T-helper 1 cell treated with Interleukin-12 subunit alpha and Interleukin-12 subunit beta and Interleukin-4 antibody, amounts not matched to agents 30 ng/mL and 1 ng/mL, for 36 hours (primary cell): Measurements from ENCODE around the gene MCF2L2. TPM values are rescaled to one million over a fixed set of nuclear protein-coding genes. Genes with fewer than 3 reads are reported as not detected.
"Not testable (repeated sequence)": the region's sequence is repeated elsewhere in the genome, so short reads cannot be mapped to it uniquely, and the experiment has no call there.

Experiments
- intact Hi-C: fragments of 100-400 bp; cut with micrococcal nuclease; formaldehyde crosslinking; loops from one replicate; pipeline ENCODE4 v1.15.1; 2024
- total RNA-seq: library from RNA; stranded (reverse); gene quantifications from 2 replicates; pipeline ENCODE4 v1.2.3, GENCODE V29; 2022

The MCF2L2 gene
- total RNA-seq, 1 donor from 2014 or later, result 3.8 TPM

DNA sequence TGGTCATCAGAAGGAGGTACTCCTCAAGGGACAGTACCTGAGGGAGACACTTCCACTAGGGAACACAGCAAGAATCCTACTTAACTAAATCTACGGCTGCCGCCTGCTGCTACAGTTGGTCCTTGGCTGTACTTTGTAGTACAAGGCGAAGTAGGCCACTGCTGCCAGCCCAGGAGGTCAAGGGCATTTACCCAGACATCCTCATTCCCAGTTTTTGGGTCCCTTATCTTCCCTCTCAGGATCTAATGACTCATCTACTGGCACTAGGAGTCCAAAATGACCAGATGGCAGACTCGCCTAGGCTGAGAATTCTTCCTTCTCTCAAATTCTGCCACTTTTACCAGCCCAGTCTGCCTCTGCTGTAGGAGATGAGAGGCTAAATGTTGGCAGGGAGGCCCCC is 238.8 kb downstream of the MCF2L2 start:
- intact Hi-C loops, result loop anchor here (1.0 to 10.0 kb wide), 3 partner anchors 67 to 695 kb away; partner anchors contain the start of gene PARL

DNA sequence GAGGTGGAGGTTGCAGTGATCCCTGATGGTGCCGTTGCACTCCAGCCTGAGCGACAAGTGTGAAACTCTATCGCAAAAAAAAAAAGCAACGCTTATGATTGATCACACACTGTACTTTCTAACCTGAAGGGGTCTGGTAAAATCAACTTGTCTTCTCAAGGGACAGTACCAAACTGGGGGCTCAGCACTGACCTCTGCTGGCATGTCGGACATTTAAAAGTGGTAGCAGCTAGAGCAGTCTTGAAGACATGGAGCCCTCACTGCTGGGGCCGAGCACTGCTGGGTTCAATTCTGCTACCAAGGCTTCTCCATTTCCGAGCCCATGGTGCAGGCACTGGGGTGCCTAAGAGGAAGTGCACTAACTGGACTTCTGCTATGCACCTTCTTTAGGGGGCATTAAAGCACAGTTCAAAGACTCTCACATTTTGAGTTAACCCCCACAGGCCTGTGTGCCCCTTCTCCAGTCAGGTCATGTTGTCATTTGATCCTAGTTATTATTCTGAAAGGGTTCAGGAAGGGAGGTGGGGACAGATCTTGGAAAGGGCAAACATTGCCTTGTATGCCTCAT is 239.4 kb downstream of the MCF2L2 start:
- intact Hi-C loops, result loop anchor here (1.0 to 10.0 kb wide), 3 partner anchors 67 to 696 kb away; partner anchors contain the start of gene PARL

DNA sequence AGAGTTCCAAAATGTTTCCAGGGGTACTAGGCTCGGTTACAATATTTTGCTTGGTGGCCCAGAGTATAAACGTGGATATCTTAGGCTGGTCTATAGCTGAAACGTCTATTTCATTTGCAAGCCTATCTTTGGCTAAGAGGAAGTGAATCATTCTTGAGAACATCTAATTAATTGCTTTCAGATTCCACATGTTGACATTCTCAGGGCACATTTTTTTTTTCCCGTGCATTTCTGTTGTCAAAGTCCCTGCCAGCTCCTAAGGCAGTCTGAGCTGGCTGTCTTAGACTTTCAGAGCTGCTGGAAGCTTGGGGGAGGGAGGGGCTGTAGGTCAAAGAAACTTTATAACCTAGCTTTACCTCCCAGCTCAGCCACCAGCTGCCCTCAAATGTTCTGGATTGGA is 242.7 kb downstream of the MCF2L2 start:
- intact Hi-C loops, result loop anchor here (10.0 kb wide), 2 partner anchors 471 to 699 kb away; partner anchors contain the start of gene PARL

DNA sequence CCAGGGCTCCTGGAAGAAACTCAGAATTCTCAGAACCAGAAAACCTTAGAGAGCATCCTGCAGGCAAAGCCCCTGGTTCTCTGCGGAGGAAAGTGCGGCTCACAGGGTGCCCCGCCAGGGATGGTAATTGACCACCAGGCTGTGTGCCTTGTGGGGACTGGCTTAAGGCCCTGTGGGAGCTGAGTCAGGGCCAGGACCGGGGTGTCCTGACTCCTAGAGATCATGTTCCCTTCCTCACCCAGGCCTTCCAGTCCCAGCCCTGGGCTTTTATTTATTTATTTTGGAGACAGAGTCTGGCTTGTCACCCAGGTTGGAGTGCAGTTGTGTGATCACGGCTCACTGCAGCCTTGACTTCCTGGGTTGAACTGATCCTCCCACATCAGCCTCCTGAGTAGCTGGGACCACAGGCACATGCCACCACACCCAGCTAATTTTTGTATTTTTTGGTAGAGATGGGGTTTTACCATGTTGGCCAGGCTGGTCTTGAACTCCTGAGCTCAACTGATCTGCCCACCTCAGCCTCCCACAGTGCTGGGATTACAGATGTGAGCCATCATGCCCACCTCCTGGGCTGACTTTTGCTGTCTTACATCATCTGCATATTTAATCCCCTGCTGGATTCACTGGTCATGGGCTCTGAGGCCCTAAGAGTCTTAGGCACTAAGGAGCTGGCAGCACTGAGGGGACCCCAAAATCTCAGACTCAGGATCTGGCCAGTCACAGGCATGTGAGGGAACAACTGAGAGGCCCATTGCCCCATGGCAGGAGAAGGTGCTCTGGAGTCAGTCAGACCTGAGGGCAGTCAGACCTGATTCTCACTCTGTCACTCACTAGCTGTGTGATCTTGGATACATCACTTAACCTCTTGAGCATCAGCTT is 245.4 kb downstream of the MCF2L2 start:
- intact Hi-C loops, result loop anchor here (5.0 to 10.0 kb wide), 3 partner anchors 69 to 702 kb away; partner anchors contain the start of genes B3GNT5 and PARL

DNA sequence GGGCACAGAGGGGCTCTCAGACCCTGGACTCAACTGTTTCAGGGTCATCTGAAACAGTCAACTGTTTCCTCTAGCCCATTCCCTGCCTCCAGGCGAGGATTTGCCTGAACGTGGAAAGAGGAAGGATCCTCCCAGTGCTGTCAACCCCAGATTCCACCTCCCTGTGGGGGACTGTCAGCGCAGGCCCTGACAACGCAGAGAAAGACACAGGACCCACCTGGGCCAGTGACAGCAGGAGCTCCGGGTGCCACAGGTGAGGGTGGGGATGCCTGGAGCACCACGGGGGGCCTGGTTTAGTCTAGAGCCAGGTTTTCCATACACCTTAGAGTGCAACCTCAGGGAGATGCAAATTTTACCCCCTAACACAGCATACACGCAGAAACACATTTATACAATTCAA is 246.3 kb downstream of the MCF2L2 start:
- intact Hi-C loops, result loop anchor here (5.0 to 10.0 kb wide), 3 partner anchors 70 to 703 kb away; partner anchors contain the start of genes B3GNT5 and PARL

DNA sequence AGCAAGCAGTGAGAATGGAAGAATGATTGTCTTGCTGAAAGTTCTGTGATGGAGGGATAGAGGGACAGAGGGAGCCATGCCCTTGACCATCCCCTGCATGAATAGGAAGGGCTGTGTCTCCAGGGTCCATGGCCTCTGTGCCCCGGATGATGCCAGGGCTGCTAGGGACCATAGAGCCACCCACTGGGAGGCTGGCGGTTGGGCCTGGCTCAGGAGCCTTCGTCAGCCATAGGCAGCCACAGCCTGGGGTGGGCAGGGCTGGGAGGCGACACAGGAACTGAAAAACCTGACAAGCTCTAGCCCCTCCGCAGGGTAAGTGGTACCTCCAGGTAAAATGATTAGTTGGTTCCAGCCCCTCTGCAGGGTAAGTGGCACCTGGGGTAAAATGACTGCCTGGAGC is 246.8 kb downstream of the MCF2L2 start:
- intact Hi-C loops, result loop anchor here (5.0 to 10.0 kb wide), 3 partner anchors 71 to 703 kb away; partner anchors contain the start of genes B3GNT5 and PARL

DNA sequence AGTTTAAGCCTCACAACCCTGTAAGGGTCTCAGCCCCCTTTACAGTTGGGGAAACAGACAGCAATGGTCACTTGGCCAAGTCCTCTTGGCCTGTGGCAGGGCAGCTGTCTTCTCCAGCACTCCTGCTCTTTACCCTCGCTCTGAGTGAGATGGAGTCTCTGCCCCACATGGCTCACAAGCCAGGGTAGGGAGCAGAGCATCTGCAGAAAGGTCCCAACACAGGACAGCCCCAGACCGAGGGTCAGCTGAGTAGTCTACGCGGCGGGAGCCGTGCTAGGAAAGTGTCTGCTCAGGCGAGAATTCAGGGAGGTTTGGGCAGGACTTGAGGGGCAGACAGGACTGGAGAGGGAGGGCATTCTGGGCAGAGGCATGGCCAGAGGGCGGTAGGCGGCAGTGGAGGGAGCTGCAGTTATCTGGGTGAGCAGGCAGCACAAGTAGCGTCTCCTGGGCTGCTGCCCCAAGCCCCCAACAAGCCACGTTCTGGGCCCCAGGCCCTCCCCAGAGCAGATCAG is 247.6 kb downstream of the MCF2L2 start:
- intact Hi-C loops, result loop anchor here (5.0 to 10.0 kb wide), 3 partner anchors 71 to 704 kb away; partner anchors contain the start of genes B3GNT5 and PARL

DNA sequence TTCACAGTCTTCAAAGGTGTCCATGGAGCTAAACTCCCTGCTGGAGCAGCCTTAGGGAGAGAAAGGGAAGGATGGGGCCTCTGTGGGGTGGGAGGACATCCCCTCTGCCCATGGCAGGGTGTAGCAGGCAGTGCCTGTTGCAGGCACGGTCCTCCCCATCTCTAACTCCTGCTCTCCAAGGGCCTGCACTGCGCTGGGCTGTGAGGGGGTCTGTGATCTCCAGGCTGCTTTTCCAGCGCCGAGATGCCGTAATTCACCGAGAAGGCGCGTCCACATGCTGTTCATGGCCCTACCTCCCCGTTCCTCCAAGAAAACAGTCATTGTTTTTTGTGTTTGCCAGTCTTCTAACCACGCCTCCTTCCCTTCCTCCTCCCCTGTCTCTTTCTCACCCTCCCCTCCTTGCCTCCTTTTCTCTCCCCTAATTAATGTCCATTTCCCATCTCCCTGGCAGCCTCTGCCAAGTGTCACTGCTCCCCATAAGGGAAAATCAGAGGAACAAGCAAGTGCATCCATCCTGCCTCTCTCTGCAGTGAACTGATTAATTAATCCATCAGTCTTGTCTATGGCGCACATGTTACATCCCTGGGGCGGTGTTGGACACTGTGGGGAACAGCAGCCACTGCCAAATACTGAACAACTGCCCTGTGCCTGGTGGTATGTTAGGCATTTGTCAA is 248.2 kb downstream of the MCF2L2 start:
- intact Hi-C loops, result loop anchor here (5.0 to 10.0 kb wide), 3 partner anchors 72 to 705 kb away; partner anchors contain the start of genes B3GNT5 and PARL

DNA sequence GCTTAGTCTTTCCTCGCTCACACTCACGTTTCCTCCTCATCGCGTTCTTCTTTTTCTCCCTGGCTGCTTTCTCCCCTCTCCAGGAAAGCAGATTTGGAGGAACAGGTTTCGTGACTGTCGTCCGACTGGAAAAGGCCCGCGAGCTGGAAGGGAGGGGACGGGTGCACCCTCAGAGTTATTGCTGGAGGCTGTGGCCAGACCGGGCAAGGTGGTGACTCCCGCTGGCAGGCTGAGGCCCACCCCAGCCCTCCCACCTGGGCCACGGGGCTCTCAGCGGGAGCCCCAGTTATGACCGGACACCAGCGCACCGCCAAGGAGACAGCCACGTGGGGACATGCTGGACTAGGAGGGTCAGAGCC is 248.9 kb downstream of the MCF2L2 start:
- intact Hi-C loops, result loop anchor here (1.0 kb wide), 2 partner anchors 17 to 57 kb away; partner anchors contain the start of gene LAMP3

DNA sequence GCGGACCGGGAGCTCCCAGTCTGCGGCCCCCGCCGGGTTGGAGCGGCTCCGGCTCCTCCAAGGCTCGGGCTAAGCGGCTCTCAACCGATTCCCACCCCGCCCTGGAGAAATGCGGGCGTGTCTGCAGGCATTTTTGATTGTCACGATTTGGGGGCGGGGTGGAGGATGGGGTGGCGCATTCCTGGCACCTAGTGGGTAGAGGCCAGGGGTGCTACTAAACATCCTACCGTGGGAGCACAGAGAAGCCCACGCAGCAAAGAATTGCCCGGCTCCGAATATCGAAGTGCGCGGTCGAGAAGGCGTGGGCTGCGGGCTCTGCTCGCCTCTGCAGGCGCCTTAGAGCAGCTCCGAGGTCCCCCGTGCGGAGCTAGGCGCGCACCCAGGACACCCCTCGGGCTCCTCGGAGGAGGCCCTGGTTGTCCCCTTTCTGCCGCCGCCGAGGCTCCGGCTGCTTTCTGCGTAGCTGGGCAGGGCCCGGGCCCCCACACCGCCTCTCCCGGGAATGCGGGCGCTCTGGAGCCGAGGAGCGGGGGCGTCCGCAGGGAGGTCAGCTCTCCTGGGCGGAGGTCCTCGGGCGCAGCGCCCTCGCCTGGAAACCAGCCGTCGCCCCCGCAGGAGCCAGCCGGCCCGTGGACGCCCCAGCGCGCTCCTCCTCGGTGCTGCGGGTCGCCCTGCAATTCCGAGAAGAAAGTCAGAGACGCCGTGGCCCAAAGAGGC is 249.4 kb downstream of the MCF2L2 start:
- intact Hi-C loops, result loop anchor here (1.0 kb wide), 2 partner anchors 17 to 57 kb away; partner anchors contain the start of gene LAMP3

DNA sequence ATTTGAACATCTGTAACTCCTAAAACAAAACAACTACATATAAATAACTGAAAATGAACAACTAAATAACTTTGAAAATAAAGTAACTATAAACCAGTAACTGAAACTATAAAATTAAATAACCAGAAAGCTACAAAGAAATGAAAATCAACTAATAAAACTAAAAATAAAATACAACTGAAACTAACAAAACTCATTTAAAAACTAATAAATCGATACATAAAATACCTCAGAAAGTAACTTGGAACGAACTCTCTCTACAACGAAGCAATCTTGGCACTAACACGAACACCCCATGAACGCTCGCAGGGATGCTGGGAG is 249.9 kb downstream of the MCF2L2 start:
- intact Hi-C loops, result no loop called here

DNA sequence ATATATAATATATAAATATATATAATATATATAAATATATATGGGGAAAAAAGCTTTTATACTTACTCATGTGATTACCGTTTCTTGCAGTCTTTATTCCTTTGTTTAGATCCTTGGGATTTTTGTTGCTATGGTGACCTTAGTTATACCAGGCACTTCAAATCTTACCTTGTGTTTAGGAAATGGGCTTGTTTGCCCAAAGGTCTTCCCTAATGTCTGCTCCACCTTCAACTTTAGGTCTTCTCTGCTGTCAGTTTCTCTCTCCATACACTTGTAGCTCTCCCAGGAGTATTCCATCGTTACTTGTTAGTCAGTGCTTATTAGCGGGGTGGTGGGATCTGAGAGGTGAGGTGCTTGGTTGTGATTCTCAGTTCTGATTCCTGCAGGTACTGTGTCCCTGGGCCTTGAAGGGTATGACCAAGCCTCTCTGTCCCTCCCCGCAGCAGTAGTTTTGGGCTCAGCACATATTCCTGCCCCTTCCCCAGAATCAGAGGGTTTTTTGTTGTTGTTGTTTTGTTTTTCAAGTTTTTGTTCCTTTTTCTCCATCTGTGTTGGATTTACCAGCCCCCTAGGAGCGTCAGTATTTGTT is 256.3 kb downstream of the MCF2L2 start:
- intact Hi-C loops, result loop anchor here (1.0 kb wide), 1 partner anchor 10 kb away; the partner anchor contains the start of gene LAMP3

DNA sequence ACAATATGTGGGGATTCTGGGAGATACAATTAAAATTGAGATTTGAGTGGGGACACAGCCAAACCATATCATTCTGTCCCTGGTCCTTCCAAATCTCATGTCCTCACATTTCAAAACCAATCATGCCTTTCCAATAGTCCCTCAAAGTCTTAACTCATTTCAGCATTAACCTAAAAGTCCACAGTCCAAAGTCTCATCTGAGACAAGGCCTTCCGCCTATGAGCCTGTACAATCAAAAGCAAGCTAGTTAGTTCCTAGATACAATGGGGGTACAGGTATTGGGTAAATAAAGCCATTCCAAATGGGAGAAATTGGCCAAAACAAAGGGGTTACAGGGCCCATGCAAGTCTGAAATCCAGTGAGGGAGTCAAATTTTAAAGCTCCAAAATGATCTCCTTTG is 260.4 kb downstream of the MCF2L2 start:
- intact Hi-C loops, result not testable (repeated sequence)

DNA sequence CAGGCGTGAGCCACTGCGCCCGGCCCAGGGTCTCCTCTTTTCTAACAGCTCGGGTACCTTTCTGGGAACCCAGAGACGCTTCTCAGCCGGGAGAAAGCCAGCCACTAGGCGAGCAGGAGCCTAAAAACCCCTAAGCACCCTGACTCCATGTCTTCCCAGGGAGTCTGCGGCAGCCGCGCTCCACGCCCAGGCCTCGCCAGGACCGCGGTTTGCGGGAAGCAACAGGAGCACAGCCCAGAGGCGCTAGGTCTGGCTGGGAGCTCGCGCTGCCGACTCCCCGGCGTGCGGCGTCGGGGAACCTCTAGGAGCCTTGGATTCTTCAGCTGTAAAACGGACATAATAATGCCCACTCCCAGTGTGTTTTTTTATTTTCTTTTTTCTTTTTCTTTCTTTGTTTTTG is 264.9 kb downstream of the MCF2L2 start:
- intact Hi-C loops, result loop anchor here (2.0 kb wide), 3 partner anchors 41 to 471 kb away; partner anchors contain the start of genes DCUN1D1 and KLHL24

DNA sequence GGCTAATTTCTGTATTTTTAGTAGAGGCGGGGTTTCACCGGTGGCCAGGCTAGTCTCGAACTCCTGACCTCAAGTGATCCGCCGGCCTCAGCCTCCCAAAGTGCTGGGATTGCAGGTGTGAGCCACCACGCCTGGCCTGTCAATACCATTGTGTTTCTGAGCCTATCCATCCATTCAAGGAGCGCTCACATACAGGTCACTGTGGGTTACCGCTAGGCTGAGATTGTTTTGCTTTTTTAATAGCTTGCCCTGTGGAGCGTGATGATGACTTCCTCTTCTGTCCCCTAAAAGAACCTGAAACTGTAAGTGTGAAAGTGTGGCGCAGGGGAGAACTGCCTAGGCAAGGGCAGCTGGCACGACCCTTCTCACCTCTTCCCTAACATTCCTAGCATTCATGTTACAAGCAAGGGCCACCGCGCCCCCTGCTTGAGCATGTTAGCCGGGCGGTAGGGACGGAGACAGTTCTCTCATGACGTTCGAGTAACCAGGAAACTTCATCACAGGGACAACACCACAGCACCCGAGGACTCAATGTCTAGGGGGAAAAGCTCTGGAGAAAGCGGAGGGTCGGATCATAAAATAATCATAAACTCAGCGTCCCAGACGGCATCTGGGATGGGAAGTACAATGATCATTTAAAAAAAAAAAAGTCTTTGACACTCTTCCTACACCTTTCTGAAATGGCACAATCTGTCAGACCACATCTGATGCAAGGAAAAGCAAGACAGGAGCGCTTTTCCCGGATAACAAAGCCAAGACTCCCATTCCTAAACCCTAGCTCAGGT is 266.7 kb downstream of the MCF2L2 start:
- intact Hi-C loops, result loop anchor here (1.0 to 2.0 kb wide), 9 partner anchors 11 to 473 kb away; partner anchors contain the start of genes ATP11B, DCUN1D1, KLHL24 and MCCC1

DNA sequence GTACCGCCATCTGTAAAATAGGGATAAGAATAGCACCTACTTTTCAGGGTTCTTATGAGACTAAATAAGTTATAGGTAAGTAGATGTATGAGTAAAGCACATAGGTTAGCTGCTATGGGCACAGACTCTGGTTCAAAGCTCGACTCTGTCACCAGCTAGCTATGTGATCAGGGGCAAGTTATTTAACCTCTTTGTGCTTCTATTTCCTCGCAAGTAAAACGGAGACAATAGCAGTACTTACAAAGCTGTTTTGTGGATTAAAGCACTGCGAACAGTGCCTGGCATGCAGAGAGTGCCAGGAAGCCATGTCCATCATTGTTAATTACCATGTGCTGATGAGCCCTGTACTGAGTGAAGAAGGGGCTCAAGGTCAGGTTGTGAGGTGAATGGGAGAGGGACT is 267.8 kb downstream of the MCF2L2 start:
- intact Hi-C loops, result no loop called here

DNA sequence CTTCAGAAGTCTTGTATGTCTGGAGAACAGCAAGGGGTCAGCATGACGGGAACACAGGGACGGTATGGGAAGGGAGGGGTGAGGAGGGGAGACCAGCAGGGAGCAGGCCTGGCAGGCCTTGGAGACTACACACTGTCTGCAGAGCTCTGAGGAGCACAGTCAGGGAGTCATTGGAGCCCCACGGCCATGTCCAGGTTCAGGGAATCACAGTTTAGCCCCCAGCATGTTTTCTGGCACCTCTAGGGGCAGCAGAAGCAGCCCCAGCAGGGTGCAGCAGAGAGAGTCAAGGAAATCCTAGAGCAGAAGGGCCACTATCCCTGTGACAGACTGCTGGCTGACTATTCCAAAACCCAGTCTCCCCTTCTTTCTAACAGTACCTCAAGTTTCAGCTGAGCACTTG is 269.1 kb downstream of the MCF2L2 start:
- intact Hi-C loops, result no loop called here

DNA sequence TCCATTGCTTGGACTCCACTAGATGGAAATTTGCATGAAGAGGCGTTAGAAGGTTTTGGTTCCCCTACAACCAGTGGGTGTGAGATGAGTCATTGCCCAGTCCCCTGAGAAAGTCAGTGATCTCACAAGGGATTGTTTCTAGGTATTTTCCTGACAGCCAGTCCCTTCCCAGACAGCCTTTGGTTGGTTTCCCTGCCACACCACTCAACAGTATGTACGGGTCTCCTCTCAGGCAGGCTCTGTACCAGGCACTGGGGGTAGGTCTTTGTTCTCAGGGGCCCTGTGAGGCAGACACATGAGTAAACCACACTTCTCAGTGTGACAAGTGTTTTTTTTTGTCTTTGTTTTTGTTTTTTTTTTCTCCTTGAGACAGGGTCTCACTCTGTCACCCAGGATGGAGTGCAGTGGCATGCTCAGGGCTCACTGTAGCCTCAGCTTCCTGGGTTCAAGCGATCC is 269.8 kb downstream of the MCF2L2 start:
- intact Hi-C loops, result loop anchor here (1.0 kb wide), 1 partner anchor 60 kb away; no protein-coding TSS in a partner anchor

DNA sequence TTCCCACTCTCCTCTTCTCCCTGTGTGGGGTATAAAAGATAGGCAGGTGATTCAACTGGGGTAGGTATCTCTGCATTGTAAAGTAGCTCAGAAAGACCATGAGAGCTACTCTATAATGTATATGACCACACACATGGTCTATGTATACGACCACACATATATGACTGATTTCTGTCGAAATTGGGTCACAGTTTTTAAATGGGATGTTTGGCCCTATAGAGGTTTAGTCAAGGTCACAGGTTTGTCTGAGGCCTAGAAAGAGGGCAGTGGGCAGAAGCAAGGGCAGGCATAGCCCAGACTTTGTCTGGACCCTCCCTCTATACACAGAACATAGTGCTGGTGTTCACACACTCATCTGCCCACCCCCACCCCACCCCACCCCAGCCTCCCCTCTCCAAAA is 270.3 kb downstream of the MCF2L2 start:
- intact Hi-C loops, result loop anchor here (1.0 kb wide), 1 partner anchor 60 kb away; no protein-coding TSS in a partner anchor
